HG03103 (cell line): ENCODE data around the gene KISS1.

Source experiments
- ATAC-seq: cut with Tn5 transposase; IDR thresholded peaks from one replicate; pipeline ENCODE4 v1.9.1; 2021; ENCODE audit warnings: low read depth; ENCODE audit not compliant: unreplicated experiment

KISS1 gene

DNA sequence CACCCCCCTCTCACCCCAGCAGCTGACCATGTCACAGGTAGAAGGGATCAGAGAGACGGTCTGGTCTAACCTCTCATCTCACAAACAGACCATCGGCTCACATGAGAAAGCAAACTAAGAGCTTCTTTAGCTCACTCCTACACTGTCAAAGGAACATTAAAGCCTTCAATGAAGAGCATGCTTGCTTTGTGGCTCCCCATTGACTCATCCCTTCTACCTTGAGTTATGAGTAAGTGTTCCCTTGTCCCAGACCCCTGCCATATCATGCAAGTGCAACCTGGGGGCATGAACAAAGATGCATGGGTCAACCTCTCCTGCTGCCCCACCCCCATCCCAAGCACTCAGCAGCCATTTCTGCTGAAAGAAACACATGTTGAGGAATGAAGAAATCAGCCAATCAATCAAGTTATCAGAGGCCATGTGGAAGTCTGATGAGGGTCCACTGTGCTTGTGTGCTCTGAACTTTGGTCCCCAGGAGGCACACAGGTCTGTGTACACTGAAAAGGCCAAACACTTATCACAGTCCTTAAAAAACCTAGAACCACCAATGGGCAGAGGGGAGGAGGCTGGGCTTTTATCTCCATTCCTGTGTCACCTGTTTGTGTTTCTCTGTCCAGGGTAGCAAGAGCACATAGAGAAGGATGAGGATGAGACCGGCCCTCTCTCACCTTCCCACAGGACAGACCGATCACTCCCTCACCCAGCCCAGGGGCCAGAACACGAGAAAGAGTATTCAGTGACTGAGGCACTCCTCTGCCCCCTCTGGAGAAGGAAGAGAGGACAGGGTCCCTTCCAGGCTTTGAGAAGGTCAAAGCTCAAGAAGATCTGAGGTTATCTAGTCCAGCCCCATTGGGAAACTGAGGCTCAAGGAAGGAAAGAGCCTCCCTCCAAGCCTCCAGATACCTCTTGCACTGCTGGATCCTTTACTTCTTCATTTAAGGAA is 54.0 kb downstream of the KISS1 start:
- no peak for ATAC-seq

DNA sequence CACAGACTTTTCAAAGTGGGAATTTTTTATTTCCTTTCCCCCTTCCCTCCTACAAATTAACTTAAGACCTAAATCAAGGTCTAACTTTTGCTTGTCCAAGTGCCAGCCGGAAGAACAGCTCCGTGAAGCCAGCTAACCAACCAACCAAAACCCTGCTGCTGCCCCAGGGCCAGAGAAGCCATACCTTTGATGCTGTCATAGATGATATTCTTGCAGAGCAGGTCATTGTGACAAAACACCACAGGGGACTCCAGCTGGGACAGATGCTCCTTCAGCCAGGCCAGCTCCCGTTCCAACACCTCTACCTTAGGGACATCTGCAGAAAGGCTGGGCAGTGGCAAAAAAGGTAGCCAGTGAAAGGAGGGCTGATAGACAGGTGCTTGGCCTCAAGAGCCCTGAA is 55.2 kb downstream of the KISS1 start:
- ATAC-seq, result no peak
